CD1c-positive myeloid dendritic cell (primary cell): ENCODE measurements around the gene FSTL4.
A peak's percentile ranks its signal among the peaks of the same experiment; 100 is the strongest.

ENCODE experiments used
- DNase-seq: peaks from one replicate; pipeline ENCODE4 v3.0.0-alpha.2; 2016; ENCODE audit errors: extremely low spot score

Gene FSTL4

DNA sequence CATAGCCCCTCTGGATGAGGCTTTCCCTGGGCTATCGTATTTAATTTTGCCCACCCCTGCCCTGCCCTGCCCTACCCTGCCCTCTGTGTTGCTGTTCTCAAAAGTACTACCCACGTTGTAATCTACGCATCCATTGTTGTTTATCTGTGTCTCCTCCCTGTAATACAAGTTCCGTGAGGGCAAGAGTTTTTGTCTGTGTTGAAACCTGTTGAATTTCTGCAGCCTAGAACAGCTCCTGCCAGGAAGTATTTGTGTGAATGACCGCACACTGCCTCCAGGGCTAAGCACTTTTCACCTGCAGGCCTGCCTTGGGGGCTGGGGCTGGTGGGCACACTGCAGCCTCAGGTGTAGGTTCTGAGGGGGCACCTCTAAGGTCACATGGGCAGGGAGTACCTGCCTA, 315.7 kb downstream of the FSTL4 start:
- DNase-seq: no peak

DNA sequence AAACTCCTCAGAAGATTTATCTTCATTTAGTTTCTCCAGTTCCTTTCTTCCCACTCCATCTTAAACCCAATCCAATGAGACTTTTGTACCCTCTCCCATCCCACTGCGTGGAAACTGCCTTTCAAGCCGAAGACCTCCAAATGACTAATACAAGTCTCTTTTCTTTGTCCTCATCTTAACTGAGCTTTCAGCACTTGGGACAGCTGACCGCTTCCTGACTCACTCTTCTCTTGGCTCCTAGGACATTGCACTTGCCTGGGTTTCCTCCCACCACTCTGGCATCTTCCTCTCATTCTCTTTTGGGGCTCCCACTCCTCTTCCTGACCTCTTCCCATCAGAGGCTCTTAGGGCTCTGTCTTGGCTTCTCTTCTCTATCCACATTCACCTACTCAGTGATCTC, 316.8 kb downstream of the FSTL4 start:
- DNase-seq: no peak

DNA sequence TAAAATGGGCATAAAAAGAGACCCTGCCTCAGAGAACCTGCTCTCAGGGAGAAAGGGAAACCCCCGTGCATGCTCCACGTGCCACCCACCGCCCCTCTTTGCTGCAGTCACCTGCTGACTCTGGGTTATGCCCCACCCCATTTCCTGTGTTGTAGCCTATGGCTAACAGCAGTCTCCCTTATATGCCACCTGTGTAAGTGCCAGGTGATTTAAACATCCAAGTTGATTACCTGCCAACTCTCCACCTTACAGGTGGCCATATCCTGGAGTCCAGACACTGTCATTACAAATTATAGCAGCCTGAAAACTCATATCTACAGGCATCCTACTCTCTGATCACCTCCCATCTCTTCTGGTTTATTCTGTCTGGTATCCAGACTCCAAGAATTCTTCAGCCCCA, 318.0 kb downstream of the FSTL4 start:
- DNase-seq: no peak

DNA sequence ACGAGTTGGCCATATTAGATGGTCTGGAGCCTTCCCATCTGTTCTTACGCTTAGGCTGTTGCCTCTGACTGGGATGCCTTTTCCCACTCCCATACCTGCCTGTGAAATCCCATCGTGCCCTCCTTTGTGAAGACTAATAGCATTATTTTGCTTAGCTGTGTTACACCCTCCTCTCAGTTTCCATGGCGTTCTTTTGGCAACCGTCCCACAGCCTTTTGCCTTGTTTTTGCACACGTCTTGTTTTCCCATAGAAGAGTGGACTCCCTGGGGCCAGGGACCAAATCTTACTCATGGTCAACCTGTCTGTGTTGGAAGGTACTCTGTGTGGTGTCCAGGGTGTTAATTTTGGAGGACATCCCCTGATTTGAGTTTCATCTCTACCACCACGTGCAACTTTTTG, 318.4 kb downstream of the FSTL4 start:
- DNase-seq: no peak

DNA sequence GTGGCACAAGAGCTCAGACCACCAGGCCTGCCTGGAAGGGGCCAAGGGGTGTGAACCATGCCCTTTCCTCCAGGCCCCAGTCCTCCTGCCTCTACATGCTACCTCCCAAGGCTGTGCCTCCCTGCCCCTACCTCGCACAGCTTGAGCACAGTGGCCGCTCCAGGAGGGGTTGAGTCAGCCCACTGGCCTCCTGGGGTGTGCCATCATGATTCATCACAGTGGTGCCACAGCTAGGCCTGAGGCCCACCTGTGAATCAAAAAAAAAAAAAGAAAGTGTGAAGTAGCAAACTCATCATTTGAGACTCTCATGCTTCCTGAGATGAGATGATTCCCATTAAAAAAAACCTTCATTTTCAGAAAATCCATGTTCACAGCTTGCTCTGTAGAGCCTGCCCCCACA, 320.0 kb downstream of the FSTL4 start:
- DNase-seq: no peak

DNA sequence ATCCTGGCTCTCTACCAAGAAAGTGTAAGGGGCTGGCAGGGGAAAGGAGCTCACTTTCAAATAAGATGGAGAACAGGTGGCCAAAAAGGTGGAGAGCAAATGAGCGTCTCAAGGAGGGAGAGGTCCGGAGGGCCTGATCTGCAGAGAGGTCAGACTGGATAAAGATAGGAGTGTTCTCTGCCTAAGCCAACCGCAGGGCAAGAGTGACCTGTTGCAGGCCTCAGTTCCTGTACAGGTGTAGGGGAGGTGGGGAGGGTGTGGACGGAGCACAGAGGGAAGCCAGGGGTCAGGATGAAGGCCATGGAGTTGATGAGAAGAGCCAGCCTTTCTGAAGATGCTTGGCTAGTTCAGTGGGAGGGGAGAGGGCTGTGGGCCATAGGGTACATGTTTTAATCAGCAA, 320.8 kb downstream of the FSTL4 start:
- DNase-seq: no peak

DNA sequence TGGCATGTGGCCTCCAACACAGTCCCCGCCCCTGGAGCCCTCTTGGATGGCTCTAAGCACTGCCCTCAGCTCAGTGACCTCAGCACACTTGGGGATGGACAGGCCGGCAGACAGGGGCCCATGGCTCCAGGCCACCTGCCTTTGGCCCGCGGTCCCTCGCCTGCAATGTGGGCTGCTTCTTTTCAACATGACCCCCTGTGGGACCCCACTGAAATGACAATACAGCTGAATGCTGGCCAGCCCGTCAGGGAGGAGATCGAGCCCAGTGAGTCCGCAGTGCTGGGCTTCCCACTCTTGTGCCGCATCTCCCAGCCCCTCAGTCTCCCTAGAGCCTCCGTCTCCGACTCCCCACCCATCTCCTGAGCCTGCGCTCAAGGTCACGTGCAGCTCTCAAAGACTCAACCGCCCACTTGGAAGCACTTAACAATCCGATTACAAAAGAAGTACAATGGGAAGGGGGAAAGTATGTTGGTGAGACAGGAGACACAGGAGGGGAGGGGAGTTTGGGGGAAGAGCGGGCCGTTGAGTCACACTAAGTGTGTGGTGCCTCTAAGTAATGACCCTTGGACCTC, 321.6 kb downstream of the FSTL4 start:
- DNase-seq: no peak

DNA sequence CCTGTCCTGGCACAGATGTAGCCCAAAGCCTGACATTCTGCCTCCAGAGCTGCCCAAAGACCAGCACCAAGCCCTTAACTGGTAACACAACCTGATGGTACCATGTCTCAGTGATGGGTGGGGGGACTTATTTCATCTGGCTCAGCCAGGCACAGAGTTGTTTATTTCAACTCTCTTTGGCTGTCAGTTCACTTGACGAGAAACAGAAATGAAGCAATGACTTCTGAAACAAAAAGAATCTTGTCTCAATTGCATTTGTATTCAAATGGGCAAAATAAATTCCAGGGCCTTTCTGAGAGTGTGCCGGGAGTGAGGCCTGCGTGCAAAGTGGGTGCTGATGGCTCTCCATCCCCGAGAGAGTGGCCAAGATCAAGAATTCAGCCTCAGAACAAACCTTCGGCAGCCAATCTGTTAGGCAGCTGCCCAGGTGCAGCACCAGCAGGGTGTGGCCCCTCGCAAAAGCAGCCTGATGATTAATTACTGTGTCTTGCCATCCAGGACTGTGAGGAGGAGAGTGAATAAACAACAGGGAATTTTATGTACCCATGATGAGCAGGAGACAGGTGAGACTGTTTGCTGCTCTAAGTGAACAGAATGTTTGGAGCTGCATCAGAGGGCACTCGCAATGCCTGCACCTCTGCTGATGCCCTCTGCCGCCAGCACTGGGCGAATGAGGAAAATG, 322.5 kb downstream of the FSTL4 start:
- DNase-seq: no peak

DNA sequence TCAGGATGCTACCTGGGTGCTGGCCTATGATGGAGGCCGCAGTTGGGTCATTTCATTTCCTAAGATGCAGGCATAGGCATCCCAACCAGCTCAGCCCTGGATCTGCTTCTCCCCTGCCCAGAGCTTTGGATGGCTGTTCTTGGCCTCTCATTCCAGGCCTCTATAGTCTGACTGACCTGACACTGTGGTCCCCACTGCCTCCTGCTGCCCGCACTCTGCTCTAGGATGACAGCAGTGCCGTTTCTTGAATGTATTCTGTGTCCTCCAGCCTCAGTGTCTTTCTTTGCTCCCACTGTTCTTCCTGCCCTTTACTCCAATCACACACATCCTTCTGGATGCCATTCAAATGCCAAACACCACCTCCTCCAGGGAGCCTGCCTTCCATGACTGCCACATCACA, 324.8 kb downstream of the FSTL4 start:
- peak; percentile 16 for DNase-seq

DNA sequence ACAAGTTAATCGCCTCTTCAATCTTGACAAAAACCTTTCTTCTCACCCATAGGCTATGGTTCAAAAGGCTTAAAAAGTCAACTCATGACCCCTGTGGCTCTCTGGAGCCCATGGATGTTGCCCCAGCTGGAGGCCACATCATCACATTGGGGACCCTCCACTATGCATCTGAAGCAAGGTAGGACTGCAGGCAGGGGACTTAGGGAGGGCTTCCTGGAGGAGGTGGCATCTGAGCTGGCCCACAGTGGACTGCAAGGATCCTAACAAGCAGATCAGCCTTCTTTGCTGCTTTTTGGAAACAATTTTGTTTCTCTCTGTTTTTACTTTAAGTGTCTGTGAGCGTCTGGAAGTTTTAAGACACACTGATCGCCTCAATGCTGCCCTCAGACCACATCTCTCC, 325.9 kb downstream of the FSTL4 start:
- DNase-seq: no peak

DNA sequence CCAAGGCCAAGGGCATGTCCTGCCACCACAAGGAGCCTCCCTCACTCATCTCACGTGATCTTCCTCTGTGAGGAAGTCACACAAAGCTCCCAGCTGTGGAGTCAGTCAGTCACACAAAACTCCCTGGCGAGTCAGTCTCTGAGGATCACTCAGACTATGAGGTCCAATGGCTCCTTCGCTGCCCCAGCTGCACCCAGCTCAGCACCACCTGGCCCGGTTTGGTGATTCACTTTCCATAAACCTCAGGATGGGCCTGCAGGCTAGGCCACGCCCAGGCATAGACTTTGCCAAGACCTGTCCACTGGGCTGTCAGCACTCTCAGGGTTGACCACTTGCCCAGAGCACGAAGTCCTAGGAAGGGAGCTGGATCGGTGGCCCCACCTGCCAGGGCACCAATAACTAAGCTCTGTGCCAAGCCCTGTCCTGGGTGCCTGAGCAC, 326.7 kb downstream of the FSTL4 start:
- peak; percentile 1 for DNase-seq

DNA sequence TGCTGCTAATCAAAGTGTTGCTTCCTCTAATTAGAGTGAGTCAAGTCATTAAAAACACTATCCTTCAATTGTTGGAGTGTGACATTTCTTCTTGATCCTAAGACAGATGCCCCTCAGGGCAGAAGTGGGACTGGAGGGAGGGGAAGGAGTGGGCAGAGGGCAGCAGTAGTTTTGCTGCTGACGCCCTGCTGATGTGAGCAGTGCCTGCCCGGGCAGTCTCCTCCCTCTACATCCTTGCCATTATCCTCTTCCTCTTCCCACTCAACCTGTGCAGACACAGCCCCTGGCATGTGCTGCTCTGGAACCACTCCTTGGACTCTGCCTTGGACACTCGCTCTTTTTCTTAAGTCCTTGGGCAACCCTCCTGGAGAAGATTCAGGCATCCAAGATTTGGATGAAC, 328.0 kb downstream of the FSTL4 start:
- no peak for DNase-seq

DNA sequence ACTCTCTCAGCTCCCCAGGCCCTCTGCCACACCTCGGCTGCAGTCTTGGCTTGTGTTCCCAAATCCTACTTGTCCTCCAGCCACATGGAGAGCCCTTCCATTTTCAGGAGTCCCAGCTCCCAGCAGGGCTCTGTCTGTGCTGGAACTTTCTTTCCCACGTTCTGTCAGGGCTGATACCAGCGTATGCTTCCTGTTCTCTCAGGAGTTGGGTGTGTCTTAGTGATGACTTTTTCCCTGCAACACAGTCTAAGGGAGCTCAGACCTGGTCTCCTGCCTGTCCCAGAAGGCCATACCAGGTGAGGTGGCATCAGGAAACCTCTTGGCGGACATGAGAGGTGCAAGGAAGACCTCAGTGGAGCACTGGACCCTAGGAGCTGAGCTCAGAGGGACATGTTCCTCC, 334.0 kb downstream of the FSTL4 start:
- DNase-seq: no peak

DNA sequence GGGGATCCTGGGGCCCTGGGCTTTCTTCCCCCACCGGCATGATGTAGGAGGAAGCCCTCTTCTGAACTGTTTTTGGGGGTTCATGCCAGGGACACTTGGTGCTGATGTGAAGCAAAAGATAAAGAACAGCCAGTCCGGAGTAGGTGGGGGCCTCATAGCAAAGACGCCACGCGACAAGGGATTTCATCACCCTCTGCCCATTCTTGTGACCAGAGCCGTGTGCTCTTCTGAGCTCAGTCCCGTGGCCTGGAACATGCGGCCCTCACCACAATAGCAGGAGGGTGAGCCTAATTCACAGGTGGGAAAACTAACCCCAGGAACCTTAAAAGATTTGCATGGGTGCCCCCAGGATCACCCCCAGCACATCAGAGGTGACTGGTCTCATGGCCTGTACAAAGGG, 334.6 kb downstream of the FSTL4 start:
- no peak for DNase-seq

DNA sequence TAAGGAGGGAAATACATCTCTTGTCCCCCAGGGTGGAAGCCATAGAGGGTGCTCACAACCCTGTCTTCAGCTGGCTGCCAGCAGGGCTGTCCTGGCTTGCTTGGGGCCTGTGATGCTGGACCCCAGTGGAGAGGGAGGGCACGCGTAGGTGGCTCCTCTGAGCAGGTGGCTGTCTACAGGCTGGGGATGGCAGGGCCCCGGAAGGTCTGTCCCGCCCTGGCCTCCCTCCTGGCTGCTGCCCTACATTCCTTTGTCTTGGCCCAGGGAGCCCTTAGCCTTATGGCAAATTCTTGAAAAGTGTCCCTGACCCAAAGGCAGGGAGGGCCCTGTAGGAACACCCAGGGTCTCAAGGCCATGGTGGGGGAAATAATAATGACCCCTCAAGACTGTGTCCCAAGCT, 336.2 kb downstream of the FSTL4 start:
- DNase-seq: no peak

DNA sequence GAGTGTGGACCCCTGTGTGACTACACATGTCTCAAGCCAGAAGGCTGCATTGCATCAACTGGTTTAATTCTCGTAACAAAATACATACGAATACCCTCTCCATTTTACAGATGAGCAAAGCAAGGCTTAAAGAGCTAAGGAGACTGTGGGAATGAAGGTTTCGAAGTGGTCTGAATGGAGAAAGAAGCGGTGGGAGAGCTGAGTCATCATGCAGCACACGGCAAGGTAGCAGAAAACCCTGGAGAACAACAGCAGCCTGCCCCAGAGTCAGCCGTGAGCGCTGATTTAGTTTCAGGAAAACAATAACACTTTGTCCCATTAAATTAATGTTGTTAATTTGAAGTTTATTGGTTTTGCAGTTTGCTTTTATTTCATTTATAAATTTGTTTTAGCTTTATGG, 336.7 kb downstream of the FSTL4 start:
- DNase-seq: no peak

DNA sequence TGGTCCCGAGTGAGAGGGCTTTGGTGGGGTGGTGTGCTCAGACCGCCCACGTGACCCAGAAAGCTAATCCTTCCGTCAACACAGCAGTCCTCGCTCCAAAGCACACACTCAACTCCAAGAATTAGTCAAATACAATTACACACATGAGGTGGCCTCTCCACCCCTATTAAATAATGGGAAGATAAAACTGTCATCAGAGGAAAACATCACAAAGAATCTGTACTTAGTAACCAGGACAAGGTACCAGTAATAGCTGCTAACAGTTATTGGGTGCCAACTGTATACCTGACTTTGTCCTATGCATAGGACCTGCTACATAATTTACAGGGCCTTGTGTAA, 337.8 kb downstream of the FSTL4 start:
- no peak for DNase-seq

DNA sequence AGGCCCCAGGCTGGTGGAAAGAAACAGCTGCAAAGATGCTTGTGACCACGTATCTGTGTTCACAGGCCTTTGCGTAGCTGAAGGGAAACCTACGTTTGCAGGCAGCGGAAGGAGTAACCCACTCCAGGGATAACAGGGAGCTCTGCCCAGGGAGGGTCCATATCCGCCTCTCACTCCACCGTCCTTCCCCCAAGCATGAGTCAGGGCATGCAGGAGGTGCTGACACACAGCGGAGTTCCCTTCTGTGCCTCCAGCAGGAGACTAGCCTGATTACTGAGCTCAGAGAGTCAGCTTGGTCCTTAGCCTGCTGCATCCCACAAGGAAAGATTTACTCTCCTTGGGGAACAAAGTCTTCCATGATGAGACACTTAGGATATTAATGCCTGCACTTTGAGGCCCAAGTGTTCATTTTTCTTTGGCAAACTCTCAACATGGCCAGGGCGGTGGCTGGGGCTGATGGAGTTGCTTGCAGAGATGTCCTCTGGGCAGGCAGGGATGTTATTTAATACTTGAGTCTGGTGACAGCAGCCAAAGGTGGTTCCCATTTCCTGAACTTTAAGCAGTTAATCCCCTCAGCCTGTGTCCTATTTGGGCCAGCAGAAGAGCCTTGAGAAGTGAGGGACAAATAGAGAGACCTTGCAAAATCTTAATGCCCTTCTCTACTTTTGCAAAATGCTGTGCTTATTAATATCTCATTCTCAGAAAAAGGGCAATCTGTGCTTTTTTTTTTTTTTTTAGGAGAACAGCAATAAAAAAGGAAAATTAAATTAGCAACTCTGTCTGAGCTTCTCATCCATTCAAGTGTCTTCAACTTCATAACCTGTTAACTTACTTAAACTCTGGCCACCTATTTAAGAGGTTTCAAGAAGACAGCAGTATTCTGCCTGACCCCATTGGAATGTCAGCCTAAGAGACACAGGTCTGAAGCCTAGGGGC, 338.4 kb downstream of the FSTL4 start:
- DNase-seq: no peak

DNA sequence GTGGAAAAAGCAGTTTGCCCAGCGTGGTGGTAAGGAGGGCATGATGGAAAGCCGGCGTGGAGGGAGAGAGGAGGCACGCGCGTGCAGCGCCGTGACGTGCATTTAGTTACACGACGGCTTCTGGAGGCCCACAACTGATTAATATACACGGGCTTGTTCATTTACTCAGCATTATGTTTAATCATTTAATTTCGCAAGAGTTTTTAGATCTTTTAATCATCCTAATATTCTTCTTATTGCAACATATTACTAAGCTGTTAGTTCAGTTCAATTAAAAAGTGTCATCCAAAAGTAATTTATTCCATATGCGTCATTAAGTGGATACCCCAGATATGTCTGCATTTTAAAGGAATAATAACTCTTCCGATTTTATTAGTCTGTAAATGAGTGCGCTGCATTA, 340.0 kb downstream of the FSTL4 start:
- DNase-seq: no peak

DNA sequence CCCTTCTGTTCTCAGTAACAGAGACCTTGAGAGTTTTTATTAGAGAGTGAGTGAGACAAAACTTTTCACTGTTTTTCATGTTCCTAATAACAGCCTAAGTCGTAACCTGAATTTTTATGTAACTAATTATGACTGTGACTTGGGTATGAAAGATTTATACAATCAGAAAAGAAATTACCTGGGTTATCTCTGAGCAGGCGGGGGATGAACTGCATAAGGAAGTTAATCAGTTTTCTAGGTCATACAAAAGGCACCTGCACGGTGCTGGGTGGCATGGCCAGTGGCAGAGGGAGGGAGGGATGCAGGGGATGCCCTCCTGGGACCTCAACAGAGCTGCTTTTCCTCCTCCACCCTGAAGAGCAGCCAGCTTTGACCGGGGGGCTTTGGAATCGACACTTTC, 340.7 kb downstream of the FSTL4 start:
- no peak for DNase-seq

DNA sequence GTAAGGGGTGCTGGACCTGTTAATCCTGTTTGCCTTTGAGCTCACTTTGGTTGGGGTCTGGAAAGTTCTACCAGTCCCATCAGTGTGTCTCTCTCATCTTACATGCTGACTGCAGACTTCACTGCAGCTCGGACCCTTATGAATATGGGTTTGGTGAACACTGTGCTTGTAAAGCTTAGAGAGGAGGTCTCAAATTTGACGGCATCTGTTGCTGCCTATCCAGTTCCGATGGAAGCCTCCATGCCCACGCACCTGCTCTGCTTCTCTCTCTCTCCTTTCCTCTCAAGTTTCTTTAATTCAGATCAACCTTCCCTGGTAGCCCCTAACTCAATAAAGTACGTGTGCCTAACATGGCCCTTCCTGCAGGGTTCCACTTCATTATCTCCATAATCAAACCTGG, 342.6 kb downstream of the FSTL4 start:
- no peak for DNase-seq

DNA sequence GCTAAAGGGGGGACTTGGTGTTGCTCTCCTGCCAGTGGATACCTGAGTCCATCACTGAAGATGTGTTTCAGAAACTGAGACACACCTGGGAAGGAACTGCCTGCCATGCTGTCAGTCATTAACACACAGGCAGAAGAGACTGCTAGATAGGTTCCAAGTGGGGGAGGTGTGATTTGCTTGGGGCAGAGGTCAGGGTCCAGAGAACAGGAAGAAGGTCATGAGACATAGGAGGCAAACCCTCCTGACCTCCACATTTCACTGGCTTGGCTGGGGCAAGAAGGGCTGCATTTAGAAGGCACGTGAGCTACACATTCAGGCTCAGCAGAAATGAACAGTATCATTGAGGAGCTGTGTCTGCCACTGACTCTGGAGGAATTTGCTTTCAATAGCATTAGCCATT, 344.7 kb downstream of the FSTL4 start:
- no peak for DNase-seq

DNA sequence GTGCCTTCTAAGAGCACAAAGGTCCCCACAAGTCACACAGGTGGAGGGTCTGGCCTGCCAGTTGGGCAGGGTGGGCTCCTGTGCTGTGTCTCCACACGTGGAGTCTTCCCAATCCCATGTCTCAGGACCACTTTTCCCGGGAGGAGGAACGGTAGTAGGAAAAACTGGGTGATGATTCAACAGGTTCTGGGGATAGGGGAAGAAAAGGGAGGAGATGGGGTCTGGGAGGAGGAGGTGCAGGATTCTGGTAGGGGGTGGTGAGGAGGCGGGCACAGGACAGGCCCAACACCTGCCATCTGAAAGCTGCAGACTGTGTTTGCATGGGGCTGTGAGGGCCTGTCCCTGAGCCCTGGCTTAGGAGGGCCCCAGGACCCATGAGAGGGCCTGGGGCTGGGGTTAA, 345.4 kb downstream of the FSTL4 start:
- DNase-seq: no peak
